NT2/D1 (cell line): Measurements from ENCODE around the gene ATAD3C.

ENCODE experiments used
- SUZ12 ChIP-seq: IDR thresholded peaks from 2 replicates; pipeline ENCODE4 v1.6.1; 2011; ENCODE audit not compliant: insufficient read length, insufficient read depth; ENCODE audit errors: extremely low read depth
- YY1 ChIP-seq: IDR thresholded peaks from 2 replicates; pipeline ENCODE4 v1.6.1; 2011; ENCODE audit not compliant: insufficient read length, insufficient read depth

- no peak for TF ChIP-seq SUZ12
- no peak for TF ChIP-seq YY1
Measured at GRCh38 chr1:1439546-1440261, 9.8 kb upstream of the ATAD3C start.
